Sigmoid colon (tissue), 4 donors: ENCODE data around the gene ERVK3-1.
A peak's percentile ranks its signal among the peaks of the same experiment; 100 is the strongest.

Source experiments
- POLR2A ChIP-seq, 2 donors: fragments of 450-650 bp; IDR thresholded peaks; one replicate each; pipeline ENCODE4 v1.6.1; 2016; ENCODE audit warnings: antibody characterized with exemption in 2 of 2, mild to moderate bottlenecking in 2 of 2, moderate library complexity in 2 of 2
- POLR2AphosphoS5 ChIP-seq, 4 donors: sonication (generic); formaldehyde crosslinking; IDR thresholded peaks; one replicate each; pipeline ENCODE4 v1.6.1; 2017; ENCODE audit warnings: antibody characterized with exemption in 4 of 4
- TF ChIP-seq, protein P1 (sequence below), 4 experiments: fragments of 450-650 bp in 3 of 4; fragments of 200-600 bp in 1 of 4; IDR thresholded peaks; one replicate each; pipeline ENCODE4 v1.5.1; 2016 to 2019; ENCODE audit warnings: antibody characterized with exemption in 4 of 4, mild to moderate bottlenecking in 3 of 4, moderate library complexity in 2 of 4

DNA sequence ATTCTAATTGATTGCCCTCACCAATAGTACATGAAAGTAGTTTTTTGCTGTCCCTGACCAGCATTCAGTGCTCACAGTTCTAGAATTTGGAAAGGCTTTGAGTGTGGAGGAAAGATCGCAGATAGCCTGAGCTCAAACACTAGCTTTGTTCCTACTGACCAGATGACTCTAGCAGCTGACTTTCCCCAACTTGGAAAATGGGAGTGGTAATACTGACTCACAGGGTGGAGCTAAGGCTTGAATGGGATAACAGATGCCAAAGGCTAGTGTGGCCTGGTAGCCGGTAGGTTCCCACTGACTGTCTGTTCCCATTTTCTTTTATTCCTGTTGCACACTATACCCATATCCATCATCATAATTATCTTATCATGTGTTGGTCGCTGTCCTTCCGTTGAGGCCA is 25.3 kb downstream of the ERVK3-1 start:
- TF ChIP-seq, protein P1, sequence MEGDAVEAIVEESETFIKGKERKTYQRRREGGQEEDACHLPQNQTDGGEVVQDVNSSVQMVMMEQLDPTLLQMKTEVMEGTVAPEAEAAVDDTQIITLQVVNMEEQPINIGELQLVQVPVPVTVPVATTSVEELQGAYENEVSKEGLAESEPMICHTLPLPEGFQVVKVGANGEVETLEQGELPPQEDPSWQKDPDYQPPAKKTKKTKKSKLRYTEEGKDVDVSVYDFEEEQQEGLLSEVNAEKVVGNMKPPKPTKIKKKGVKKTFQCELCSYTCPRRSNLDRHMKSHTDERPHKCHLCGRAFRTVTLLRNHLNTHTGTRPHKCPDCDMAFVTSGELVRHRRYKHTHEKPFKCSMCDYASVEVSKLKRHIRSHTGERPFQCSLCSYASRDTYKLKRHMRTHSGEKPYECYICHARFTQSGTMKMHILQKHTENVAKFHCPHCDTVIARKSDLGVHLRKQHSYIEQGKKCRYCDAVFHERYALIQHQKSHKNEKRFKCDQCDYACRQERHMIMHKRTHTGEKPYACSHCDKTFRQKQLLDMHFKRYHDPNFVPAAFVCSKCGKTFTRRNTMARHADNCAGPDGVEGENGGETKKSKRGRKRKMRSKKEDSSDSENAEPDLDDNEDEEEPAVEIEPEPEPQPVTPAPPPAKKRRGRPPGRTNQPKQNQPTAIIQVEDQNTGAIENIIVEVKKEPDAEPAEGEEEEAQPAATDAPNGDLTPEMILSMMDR (IDR thresholded peaks at IDR 0.05) = no peak
- TF ChIP-seq POLR2A (IDR thresholded peaks at IDR 0.05) (no peak), POLR2AphosphoS5 (IDR thresholded peaks at IDR 0.05) (peak in 2 of 4 donors; percentile 29 to 52)
